ENCODE data around the gene NOD1. TPM values are rescaled to one million over a fixed set of nuclear protein-coding genes. Genes with fewer than 3 reads are reported as not detected.

NOD1 gene
- polyA plus RNA-seq, 2 of the 4 experiments (the other 2 are of a cell fraction) = 4.8 to 6.5 TPM

DNA sequence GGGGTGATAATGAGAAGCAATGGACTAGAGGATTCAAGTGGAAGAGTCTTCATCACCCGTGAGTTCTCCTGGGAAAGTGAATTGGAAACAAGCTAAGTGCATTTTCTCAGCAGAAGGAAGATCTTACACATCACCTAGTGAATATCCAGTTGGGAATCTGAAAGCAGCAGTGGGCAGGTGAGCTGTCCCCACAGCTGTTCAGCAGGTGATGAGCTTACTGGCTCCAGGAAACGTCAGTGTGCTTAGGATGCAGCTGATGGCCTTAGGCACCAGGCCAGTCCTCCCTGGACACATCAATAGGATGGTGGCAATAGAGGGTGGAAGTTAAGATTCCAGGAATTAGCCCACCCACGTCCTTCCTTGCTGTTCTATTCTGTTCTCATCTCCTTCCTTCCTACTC, 66.7 kb downstream of the NOD1 start:
- ChIA-PET POLR2A (no interaction called here), CTCF (interaction anchor here (1.0 to 7.5 kb wide), 6 partner anchors 13 to 247 kb away, joined by 3 to 107 read pairs (median 6); partner anchors contain the start of gene ZNRF2)
- ATAC-seq (no peak), FAIRE-seq (no peak), DNase-seq (ENCODE audit: low read depth in 1 of 2, low spot score in 1 of 2) (no peak)
- H3K4me1 ChIP-seq = no peaks in the 10 kb centered on the region
- H3K4me2 ChIP-seq = no peak overlapping the region
- WGBS (ENCODE audit: missing lambda C conversion rate) = 74% methylated on average over 3 of the region's 3 CpGs
- H3K27ac ChIP-seq = no peak overlapping the region
- H3K4me3 ChIP-seq = no peak overlapping the region
- no peak for TF ChIP-seq ZC3H11A (IDR thresholded peaks at IDR 0.05)
- TF ChIP-seq MYC (IDR thresholded peaks at IDR 0.05; ENCODE audit: borderline replicate concordance, low read length) = no peak
- TF ChIP-seq, protein P1, sequence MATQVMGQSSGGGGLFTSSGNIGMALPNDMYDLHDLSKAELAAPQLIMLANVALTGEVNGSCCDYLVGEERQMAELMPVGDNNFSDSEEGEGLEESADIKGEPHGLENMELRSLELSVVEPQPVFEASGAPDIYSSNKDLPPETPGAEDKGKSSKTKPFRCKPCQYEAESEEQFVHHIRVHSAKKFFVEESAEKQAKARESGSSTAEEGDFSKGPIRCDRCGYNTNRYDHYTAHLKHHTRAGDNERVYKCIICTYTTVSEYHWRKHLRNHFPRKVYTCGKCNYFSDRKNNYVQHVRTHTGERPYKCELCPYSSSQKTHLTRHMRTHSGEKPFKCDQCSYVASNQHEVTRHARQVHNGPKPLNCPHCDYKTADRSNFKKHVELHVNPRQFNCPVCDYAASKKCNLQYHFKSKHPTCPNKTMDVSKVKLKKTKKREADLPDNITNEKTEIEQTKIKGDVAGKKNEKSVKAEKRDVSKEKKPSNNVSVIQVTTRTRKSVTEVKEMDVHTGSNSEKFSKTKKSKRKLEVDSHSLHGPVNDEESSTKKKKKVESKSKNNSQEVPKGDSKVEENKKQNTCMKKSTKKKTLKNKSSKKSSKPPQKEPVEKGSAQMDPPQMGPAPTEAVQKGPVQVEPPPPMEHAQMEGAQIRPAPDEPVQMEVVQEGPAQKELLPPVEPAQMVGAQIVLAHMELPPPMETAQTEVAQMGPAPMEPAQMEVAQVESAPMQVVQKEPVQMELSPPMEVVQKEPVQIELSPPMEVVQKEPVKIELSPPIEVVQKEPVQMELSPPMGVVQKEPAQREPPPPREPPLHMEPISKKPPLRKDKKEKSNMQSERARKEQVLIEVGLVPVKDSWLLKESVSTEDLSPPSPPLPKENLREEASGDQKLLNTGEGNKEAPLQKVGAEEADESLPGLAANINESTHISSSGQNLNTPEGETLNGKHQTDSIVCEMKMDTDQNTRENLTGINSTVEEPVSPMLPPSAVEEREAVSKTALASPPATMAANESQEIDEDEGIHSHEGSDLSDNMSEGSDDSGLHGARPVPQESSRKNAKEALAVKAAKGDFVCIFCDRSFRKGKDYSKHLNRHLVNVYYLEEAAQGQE (IDR thresholded peaks at IDR 0.05) = no peak
- TF ChIP-seq TP53 (CRISPR knock-in tag; IDR thresholded peaks at IDR 0.05) = no peak
- TF ChIP-seq TFCP2L1 (CRISPR knock-in tag; IDR thresholded peaks at IDR 0.05) = no peak
- TF ChIP-seq ZSCAN20 (CRISPR knock-in tag; IDR thresholded peaks at IDR 0.05) = no peak
- no peak for TF ChIP-seq PHF8 (IDR thresholded peaks at IDR 0.05; ENCODE audit: borderline replicate concordance, low read depth)
- TF ChIP-seq SREBF2 (IDR thresholded peaks at IDR 0.05) = no peak
- no peak for TF ChIP-seq RNF2 (IDR thresholded peaks at IDR 0.05; ENCODE audit: borderline replicate concordance, low read depth)
- TF ChIP-seq CBX8 (IDR thresholded peaks at IDR 0.05) = no peak
- TF ChIP-seq BHLHE40 (IDR thresholded peaks at IDR 0.05; ENCODE audit: low read depth, low read length) = no peak
- no peak for TF ChIP-seq MAZ (IDR thresholded peaks at IDR 0.05; ENCODE audit: borderline replicate concordance, low read depth, low read length)
- H3K9me3 ChIP-seq = peaks cover 5% of the 10 kb centered on the region; the same call in 2 of the 3 replicates

DNA sequence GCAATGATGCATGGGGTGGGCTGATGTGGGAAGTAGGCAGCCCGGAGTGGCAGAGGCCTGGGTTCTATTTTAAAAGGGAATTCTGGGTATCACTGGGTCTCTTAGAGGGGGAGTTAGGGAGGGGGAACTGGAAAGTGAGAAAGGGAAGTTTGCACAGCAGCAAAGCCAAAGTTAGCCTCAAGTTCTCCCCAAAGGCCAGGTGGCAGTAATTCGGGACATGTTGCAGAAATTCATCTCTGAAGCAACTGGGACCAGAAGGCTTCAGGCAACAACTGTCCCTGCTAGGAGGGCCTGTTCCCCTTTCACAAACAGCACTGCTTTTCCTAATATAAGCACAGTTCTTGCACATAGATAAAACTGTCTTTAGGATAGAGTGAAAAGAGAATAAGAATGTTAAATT, 67.4 kb downstream of the NOD1 start:
- Histone ChIP-seq H3K27ac (no peak overlapping the region), H3K9me3 (peaks cover 5% of the 10 kb centered on the region; the same call in 2 of the 3 replicates), H3K4me1 (no peaks in the 10 kb centered on the region), H3K4me3 (no peak overlapping the region), H3K4me2 (no peak overlapping the region)
- no peak for DNase-seq (ENCODE audit: low read depth in 1 of 2, low spot score in 1 of 2)
- POLR2A ChIA-PET = no interaction called here
- ATAC-seq = no peak
- no peak for FAIRE-seq
- TF ChIP-seq NFE2L2 (conservative IDR thresholded peaks at IDR 0.05; ENCODE audit: low read length) (no peak), NPAS2 (CRISPR knock-in tag; IDR thresholded peaks at IDR 0.05; ENCODE audit: borderline replicate concordance) (no peak), JUNB (IDR thresholded peaks at IDR 0.05) (no peak), EHF (CRISPR knock-in tag; IDR thresholded peaks at IDR 0.05) (no peak), TP53 (CRISPR knock-in tag; IDR thresholded peaks at IDR 0.05) (no peak)
- CTCF ChIA-PET = interaction anchor here (1.0 to 7.5 kb wide), 2 partner anchors 23 to 136 kb away, joined by 3 to 107 read pairs; no protein-coding TSS in a partner anchor
- WGBS (ENCODE audit: missing lambda C conversion rate) = 86% methylated on average over 2 of the region's 2 CpGs

DNA sequence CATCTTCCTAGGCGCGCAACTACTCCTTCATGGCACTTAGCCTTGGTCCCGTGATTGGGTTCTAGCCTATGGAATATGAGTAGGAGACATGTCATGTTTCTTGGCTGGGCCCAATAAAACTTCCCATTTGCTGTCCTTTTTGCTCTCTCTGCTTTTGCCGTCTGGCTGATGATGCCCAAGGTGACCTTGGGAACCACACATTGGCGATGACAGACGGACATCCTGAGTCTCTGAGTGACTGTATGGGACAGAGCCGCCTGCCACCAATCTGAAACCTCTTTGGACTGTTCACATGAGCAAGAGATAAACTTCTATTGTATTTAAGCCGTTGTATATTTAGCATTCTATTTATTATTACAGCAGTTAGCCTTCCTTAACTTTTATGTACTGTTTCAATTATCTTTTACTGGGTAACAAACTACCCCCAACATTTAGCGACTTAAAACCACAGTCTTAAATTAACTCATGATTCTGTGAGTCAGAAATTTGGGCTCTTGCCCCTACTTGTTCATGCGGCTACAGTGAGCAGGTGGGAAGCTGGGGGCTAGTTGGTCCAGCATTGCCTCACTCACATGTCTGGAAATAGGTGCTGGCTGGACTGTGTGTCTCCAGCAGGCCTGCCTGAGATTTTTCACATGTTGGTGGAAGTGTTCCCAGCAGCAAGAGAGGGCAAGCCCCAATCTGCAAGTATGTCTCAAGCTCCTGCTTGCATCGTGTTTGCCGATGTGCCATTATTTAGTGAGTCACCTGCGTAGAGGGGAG, 71.7 kb downstream of the NOD1 start:
- Histone ChIP-seq H3K9me3 (no peaks in the 10 kb centered on the region), H3K4me3 (no peak overlapping the region), H3K4me2 (no peak overlapping the region), H3K4me1 (no peaks in the 10 kb centered on the region), H3K27ac (no peak overlapping the region)
- DNase-seq (ENCODE audit: low read depth in 1 of 2, low spot score in 1 of 2) = no peak
- no peak for FAIRE-seq
- 78% methylated on average over 13 of the region's 13 CpGs for WGBS (ENCODE audit: missing lambda C conversion rate)
- ChIA-PET CTCF (interaction anchor here (1.0 to 7.5 kb wide), 3 partner anchors 131 to 238 kb away, joined by 3 to 107 read pairs (median 3); no protein-coding TSS in a partner anchor), POLR2A (interaction anchor here (0.7 kb wide), 1 partner anchor 72 kb away, joined by 5 read pairs; no protein-coding TSS in a partner anchor)
- no peak for ATAC-seq
- TF ChIP-seq FOSL2 (IDR thresholded peaks at IDR 0.05) = no peak
- no peak for TF ChIP-seq FOSL2 (CRISPR knock-in tag; IDR thresholded peaks at IDR 0.05)
- TF ChIP-seq HOXB13 (CRISPR knock-in tag; IDR thresholded peaks at IDR 0.05; ENCODE audit: low read depth) = no peak
- TF ChIP-seq TP53 (CRISPR knock-in tag; IDR thresholded peaks at IDR 0.05) = no peak
- TF ChIP-seq, protein P1 (IDR thresholded peaks at IDR 0.05) = no peak
- no peak for TF ChIP-seq ZNF302 (CRISPR knock-in tag; IDR thresholded peaks at IDR 0.05)
- TF ChIP-seq PHF8 (IDR thresholded peaks at IDR 0.05; ENCODE audit: borderline replicate concordance, low read depth) = no peak
- TF ChIP-seq HOXB5 (CRISPR knock-in tag; IDR thresholded peaks at IDR 0.05) = no peak
- TF ChIP-seq EHF (CRISPR knock-in tag; IDR thresholded peaks at IDR 0.05) = no peak
- TF ChIP-seq FOSB (CRISPR knock-in tag; IDR thresholded peaks at IDR 0.05) = no peak
- no peak for TF ChIP-seq EHMT2 (IDR thresholded peaks at IDR 0.05; ENCODE audit: low read depth)
- no peak for TF ChIP-seq RAD21 (conservative IDR thresholded peaks at IDR 0.05 in 1 of 2, IDR thresholded peaks at IDR 0.05 in 1 of 2)
- TF ChIP-seq CHD2 (IDR thresholded peaks at IDR 0.05; ENCODE audit: low read length, partially characterized antibody) = no peak
- TF ChIP-seq NR3C1 (IDR thresholded peaks at IDR 0.05) = no peak
- no peak for TF ChIP-seq RARB (CRISPR knock-in tag; IDR thresholded peaks at IDR 0.05)

All from A549 (cell line).